Pons (tissue), 1 donor: ENCODE results near the gene ANKS1A.

Experiments used
- DNase-seq: peaks from one replicate; pipeline ENCODE4 v3.0.0-alpha.2; 2016; ENCODE audit warnings: low spot score

Gene ANKS1A

GRCh38 chr6:35057449-35058357 lies 168.6 kb downstream of the ANKS1A start:
- DNase-seq, result no peak

DNA sequence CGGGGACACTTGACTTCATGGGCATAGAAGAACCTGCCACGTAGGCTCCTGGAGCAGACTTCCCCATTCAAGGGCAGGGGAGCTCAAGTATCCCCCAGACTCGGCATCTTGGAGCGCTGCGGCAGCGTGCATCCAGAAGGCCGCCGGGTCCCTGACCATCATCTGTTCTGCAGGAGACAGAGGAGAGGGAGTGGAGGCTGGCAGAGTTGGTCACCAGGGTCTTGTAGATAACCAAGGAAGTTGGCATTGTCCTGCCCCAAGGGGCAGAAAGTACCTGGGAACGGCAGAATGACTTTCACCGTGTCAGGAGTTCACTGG lies 169.3 kb downstream of the ANKS1A start:
- DNase-seq, result no peak

GRCh38 chr6:35058865-35059522 lies 169.9 kb downstream of the ANKS1A start:
- DNase-seq, result no peak

DNA sequence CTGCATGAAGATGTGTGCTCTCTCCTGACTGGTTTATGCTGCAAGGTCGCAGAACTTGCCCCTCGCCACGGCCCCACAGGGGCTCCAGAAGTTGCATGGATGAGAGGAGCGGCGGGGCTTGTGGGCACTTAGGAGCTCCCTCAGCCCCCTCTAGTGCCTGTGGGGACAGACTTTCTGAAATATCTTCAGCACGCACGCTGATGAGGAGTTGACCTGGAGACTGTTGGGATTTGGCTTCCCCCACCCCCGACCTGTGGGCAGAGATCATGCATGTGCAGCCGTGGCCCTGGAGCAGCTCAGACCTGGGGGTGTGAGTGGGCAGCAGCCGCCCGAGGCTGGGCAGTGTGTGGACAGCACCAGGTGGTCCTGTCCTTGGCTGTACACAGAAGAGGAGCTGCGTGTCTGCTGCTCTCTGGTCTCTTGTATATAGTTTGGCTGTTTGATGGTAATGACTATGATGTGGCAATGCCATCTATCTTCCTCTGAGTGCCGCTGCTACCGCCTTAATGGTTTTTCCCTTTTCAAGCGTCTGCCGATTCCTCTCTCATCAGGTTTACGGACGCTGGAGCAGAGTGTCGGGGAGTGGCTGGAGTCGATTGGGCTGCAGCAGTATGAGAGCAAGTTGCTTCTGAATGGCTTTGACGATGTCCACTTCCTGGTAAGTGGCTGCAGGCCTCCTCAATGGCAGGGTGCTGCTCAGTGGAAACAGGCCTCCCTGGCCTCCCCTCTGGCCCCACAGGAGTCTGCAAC lies 170.7 kb downstream of the ANKS1A start:
- DNase-seq, result peak; percentile 76

- DNase-seq, result no peak
Observed at GRCh38 chr6:35061102-35061615, 172.1 kb downstream of the ANKS1A start.

DNA sequence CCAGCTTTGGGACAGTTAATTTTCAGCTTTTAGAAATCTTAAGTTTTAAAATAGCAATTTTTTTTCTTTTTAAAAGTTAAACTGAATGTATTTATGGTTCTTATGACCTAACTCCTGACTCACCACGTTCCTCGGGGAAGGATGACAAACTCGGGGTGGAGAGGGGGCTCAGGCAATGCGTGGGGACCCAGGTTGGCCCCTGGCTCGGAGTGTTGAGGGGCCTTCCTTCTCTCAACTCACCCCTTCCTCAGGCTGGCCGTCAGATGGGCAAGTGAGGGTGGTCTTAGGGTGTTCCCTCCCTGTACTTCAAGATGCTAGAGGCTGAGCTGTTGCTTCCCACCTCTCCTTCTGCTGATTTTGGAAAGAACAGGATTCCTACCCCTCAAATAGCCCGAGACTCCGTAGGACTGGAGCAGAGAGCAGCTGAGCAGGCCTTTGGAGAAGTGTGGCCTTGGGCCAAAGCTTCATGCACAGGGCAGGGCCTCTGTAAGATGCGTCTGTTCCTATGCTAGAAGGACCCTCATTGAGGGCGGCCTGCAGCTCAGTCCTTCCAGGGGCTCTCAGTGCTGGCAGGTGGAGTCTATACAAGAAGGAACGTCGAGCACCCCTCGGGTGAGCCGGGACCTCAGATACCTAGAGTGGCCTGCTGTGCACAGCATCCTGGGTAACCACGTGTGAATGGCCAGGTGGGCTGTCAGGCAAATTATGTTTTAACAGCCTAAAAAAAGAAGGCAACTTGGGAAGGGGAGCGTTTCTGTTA lies 172.8 kb downstream of the ANKS1A start:
- no peak for DNase-seq

DNA sequence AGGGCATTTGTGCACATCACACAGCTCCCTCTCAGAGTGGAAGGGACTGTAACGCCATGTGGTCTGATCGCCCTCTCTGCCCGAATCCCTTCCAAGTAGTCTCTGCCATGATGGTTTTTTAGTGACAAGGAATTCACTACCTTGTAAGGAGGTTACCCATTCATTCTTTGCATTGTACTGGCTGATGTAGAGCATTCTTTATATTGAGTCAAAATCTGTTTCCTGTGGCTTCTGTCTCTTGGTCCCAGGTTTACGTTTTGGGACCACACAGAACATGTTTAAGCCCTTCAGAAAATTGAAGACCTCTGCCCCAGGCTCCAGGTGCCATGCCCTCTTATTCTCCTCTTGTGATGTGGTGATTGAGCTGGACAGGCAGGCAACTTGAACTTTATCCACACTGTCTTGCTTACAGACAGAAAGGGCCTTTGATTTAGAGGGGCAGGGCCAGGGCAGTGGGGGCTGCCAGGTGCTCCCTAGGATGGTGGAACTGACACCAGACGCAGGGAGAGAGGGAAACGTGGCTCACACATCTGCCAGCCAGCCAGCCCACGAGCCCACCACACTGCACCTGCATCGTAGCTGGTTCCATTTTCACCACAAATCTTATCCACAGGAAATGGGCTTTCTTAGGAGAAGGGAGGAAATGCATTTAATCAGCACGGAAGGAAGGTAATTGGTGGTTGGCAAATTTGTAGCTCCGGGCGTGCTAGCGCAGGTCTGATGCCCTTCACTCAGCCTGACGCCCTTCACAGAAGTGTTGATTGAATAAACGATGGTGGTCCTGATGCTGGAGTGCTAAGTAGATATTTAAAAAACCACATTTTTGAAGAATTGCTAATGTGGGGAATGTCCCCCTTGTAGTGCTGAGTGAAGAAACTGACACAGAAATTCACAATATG lies 173.9 kb downstream of the ANKS1A start:
- DNase-seq, result no peak

GRCh38 chr6:35063701-35064280 lies 174.7 kb downstream of the ANKS1A start:
- no peak for DNase-seq

DNA sequence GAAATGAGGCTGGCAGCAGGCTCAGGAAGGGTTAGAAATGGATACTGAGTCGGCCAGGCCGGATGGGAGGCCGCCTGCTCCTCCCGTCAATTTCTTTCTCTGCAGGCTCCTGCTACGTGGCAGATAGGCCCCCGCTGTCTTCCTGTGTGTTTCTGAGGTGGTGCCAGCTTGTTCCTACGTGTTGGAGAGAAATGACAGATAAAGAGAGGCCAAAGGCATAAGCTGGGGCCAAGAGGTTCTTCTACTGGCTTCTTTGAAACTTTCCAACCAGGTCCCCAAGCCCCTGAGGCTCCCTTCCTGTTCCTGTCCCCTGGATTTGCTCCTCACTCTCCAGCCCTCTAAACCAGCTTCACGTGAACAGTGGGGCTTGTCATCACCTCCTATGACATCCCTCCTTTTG lies 175.2 kb downstream of the ANKS1A start:
- no peak for DNase-seq

DNA sequence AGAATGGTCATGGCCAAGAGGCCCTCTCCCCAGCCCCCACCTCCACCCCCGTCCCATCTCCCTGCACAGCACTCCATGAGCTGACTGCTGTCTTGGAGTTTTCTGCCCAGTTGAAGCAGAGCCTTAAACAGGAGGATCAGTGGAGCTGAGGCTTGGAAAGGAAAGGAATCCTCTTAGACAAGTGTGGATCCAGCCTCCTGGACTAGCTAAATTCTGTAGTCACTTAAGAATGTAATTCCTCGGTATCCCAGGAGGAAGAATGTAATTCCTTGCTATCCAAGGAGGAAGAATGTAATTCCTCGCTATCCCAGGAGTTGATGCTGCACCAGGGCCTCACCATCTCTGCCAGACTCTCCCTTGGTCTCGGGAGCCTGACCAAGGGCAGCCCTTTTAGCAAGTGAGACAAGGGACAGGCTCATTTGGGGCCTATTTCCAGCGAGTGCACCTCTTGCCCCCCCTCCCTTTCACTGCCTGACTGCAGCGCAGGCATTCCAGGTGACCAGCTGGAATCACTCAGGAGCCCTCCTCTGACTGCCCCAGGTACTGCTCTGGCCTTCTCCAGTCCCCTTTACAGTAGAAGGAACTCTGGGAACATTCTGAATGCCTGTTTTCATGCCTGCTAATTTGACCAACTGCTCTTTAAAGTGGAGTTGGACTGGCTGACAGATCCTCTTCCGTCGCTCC lies 175.8 kb downstream of the ANKS1A start:
- DNase-seq, result no peak

- no peak for DNase-seq
Observed at GRCh38 chr6:35065441-35065800, 176.4 kb downstream of the ANKS1A start.

- no peak for DNase-seq
Observed at GRCh38 chr6:35065870-35066269, 176.8 kb downstream of the ANKS1A start.

- no peak for DNase-seq
Observed at GRCh38 chr6:35067234-35067633, 178.2 kb downstream of the ANKS1A start.

DNA sequence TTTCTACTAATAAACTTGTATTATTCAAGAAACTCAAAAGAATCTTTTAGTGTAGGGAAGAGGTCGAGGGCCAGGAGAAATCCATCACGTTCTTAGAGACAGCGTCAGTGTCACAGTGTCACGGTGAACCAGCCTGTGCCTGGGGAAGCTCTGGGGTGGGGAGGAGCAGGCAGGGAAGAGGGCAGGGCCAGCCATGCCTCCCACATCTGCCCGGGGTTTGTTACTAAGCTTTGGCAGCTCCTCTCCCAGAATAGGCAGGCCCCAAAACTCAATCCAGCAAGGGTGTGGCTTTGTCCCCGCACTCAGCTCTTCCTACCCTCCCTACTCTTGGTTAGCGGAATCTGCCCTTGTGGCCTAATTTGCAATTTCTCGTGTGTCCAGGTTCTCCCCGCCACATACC lies 179.2 kb downstream of the ANKS1A start:
- no peak for DNase-seq

DNA sequence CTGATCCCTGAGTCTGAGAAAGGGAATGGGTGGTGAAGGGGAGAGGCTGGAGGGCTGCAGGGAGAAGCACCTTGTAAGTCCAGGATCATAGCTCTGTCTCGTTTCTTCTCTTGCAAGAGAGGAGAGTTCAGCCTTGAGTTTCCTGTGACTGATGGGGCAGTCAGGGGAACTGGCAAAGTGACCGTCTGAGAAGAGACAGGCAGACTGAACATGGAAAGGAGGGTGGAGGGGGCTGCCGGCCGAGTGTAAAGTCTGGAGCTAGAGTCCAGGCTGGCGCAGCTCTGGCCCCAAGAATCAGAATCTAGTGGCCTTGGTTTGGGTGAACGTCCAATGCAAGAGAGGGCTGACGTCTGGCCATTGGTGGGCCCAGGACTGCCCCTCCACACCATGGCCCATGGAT lies 179.6 kb downstream of the ANKS1A start:
- no peak for DNase-seq

DNA sequence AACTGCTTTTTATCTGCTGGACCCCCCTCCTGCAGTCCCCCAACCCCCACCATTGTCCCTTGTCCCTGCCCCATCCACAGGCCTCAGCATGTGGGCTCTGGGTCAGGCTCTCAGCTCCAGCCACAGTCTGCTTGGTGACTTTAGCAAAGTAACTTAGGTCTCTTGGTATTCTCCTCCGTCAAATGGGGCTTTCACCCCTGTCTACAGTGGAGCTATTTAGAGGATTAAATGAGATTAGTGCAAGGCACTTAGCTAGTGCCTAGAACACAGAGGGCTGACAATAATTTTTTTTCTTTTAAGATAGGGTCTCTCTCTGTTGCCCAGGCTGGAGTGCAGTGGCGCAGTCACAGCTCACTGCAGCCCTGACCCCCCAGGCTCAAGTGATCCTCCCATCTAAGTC lies 180.2 kb downstream of the ANKS1A start:
- DNase-seq, result no peak

DNA sequence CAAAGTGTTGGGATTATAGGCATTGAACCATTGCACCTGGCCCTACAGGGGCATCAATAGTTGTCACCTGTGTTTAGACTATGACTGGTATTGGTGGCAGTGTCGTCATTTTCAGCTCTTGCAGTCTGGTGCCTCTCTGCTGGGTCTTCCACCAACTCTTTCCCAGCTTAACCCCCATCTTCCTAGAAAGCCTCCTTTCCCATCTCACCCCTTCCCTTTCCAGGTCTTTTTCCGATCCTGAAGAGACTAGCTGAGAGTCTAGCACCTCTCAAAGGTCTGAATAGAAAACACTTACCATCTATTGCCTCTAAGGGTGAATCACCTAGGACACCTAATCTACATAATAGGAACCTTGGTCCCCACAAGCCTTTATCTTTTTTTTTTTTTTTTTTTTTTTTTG lies 181.1 kb downstream of the ANKS1A start:
- no peak for DNase-seq

DNA sequence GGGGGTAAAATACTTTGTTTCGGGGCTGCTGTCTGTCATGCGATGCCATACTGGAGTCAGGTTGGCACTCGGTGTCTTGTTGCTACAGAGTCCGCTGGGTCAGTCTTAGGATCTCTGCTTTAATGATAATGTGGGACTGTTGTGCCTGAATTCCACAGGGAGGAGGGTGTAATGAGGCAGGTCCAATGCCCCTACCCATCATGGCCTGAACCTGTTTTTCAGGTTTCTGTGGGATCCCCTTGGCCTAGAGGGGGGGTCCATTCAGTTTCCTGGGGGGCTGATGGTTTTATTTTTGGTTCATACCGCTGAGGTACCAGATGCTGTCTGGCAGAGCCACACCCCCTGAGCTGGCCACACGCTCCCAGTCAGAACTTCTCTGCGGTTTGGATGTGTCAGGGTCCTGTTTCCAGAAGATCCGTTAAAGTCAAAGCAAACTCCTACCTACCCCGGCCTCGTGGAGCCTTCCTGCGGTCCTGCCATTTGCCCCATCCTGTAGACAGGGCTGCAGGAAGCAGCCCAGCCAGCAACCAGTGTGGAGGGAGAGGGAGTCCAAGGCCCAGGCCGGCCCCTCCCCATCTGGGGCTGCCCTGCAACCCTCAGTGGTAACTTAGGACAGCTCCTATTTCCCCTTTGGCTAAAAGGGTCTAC lies 182.4 kb downstream of the ANKS1A start:
- DNase-seq, result no peak

DNA sequence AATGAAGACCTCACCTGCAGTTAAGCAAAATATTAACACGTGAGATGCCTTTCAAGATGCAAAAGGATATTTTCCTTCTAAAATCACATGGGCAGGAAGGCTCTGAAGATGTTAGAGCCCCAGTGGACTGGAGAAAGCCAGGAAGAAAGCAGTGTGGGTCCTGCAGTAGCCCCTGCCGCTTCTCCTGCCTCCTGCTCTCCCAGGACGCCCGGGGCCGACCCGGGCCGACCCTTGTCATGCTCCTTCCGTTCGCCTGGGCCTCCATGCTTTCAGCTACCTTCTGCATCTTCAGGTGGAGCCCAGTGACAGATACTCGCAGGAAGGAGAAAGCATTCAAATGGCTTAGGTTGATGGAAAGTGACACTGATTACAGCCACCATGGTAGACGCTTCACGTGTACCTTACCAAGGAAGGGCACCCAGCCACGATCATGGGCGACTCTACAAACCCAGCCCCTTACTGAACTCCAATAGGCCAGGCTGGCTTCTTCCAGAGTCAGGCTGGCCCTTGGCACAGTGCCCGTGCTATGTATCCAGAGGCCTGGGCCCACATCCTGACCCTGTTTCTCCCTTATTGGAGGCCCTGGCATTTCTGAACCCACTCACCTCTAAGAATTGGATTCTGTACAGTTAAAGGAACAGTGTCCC lies 183.1 kb downstream of the ANKS1A start:
- DNase-seq, result no peak
